GM21526 (cell line): ENCODE results near the gene FIGN.

Source experiments
- ATAC-seq: cut with Tn5 transposase; IDR thresholded peaks from one replicate; pipeline ENCODE4 v1.9.1; 2021; ENCODE audit warnings: moderate library complexity; ENCODE audit not compliant: unreplicated experiment, low FRiP score

FIGN gene

DNA sequence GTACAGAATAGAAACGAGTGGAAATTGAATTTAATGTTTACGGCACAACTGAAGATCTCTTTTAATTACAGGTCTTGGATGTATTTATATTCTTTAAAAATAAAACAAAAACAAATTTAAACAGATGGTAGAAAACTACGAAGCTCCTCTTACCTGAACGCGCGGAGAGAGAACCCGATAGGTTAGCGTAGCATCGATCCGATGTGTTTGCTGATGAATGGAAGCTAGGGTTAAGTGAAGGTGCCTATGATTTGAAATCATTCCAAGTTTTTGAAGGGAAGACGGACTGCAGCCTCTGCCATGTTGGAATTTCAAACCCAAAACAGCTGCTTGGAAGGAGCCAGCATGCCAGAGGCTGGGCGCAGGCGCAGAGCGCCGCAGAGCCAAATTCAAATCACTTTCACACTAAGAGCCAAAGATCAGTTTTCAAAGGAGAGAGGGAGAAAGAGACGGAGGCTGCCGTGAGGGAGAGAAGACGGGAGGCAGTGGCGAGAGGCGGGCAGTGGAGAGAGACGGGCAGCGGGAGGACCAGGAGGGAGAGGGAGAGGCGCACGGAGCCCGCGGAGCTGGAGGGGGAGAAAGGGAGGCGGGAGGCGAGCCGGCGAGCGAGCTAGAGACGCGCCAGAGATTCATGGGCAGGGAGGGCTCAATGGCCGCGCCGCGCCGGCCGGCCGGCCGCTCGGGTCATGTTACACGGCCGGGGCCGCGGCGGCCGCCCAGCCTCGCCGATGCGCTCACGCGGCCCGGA, at the start of gene FIGN:
Gene FIGN, minus strand, starts transcription at position 324 of the 748 bp plus-strand sequence. CDS start 1,081 bp downstream, outside the sequence.
- ATAC-seq: no peak

DNA sequence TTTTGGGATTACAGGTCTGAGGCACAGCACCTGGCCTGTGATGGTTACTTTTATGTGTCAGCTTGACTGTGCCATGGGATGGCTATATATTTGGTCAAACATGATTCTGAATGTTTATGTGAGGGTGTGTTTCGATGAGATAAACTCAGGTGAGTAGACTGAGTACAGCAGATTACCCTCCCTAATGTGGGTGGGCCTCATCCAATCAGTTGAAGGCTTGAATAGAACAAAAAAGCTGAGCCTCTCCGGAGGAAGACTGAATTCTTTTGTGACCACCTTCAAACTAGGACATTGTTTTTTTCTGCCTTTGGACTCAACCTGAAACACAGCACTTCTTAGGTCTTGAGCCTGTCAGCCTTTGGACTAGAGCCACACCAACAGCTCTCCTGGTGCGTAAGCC, 49.4 kb upstream of the FIGN start:
- no peak for ATAC-seq

DNA sequence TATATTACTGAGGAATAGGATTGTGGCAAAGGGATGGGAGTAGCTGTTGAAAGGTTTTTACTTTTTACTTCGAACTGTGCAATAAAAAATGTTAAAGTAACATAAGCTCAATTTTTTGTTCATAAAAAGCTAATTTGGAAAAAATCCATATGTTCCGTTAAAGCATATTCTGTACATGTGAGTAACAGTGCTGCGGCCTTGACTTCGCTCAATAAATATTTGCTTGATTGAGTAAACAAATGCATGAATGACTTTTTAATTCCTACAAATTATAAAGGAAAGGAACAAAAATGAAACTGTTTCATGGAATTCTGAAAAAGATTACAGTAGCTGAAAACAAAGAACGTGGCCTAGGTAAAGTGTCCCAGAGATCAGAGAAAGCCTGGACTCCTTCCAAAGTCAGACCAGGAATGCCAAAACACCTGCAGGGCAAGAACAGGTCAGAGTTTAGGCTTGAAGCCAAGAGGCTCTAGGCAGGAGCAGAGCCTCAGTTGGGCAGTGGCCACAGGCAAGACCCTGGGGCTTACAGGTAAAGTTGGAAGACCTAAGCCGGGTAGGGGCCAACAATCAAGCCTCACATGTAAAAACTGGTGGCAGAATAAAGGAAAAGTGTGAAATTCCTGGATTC, 44.3 kb upstream of the FIGN start:
- no peak for ATAC-seq

DNA sequence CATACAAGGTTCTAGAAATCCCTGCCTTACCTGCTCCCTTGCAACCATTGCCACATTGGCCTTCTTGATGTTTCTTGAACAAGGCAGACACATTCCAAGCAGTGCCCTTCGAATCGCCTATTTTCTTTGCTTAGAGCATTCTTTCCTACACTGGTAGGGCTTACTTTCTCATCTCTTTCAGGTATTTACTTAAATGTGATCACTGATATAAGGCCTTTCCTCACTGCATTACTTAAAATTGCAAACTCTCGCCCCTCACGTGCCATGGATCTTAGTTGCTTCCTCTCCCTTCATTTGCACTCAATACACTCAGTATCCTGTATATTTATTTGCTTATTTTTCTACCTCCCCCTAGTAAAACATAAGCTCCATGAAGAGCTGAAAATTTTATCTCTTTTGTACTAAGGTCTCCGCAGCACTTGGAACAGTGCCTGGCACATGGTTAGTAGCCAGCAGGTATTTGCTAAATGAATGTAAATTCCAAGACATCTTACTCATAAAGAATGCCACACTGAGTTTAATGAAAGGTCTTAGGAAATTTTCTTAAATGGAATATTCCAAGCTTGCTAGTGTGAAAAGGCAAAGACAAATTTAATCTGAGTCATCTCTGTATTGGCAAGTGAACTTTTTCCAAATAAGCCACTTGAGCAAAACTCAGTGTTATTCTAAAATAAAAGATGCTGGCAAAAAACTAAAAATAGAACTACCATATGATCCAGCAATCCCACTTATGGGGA, 42.4 kb upstream of the FIGN start:
- no peak for ATAC-seq

GRCh38 chr2:163775304-163775703, 39.5 kb upstream of the FIGN start:
- ATAC-seq: no peak

GRCh38 chr2:163774862-163775261, 39.1 kb upstream of the FIGN start:
- ATAC-seq: no peak

GRCh38 chr2:163773276-163773675, 37.5 kb upstream of the FIGN start:
- no peak for ATAC-seq

DNA sequence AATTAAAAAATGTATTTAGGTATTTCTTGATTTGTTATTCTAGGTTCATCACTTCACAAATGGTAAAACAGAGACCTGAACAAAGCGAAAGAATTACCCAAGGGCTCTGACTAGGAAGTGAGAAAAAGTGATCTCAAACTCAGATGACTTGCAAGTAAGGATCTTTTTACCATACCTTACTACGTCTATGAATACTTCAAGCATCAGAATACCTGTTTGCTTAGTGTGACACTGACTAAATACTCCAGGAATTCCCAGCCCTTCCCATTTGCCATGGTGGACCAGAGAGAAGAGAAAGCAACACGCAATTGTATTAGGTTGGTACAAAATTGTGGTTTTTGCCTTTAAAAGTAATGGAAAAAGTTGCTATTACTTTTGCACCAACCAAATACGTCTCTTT, 35.8 kb upstream of the FIGN start:
- ATAC-seq: no peak

GRCh38 chr2:163768881-163769695, 33.3 kb upstream of the FIGN start:
- ATAC-seq: no peak

DNA sequence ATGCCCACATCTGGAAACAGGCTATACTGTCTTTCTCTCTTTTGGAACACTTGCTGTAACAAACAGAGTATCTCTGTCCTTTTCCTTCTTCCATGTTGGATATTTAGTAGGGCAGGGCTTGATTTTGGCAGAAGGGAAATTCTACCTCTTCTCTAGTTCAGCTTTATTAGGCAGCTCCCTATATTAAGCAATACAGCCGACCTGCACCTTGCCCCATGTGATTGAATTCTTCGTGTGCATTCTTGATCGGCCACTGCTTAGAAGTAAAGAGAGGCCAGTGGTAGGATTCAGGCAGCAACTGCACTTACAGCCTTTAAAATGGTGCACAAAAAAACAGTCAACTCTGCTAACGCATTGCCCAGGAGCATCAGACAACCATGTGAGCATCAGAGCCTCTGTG, 31.3 kb upstream of the FIGN start:
- no peak for ATAC-seq

DNA sequence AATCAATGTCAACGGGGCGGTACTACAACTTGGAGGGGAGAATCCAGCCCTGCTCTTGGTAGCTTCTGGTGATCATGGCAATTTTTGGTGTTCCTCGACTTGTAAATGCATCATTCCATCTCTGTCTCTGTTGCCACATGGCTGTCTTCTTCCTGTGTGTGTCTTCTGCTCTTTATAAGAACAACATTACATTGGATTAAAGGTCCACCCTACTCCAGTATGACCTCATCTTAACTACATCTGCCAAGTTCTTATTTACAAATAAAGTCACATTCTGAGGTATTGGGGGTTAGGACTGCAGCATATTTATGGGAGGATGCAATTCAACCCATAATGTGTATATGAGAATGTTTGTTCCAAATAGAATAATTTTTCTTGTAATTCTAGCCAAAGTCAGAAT, 28.8 kb upstream of the FIGN start:
- no peak for ATAC-seq

DNA sequence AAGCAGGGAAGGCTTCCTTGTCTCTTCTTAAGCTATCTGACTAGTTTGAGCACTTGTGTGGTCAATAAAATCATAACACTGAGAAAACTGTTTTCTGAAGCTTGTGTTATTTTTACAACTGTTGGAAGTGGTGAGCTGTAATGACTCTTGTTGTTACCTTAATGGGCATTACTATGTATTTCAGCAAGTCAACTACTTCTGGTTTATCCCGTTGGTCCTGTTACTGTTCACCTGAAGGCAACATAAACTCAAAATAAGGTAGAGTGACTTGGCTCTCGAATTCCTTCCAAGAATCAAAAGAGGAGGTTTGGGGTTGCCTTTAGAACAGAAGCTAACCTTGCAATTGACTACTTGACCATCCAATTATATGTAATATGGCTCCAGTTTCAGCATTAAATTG, 23.2 kb upstream of the FIGN start:
- no peak for ATAC-seq

DNA sequence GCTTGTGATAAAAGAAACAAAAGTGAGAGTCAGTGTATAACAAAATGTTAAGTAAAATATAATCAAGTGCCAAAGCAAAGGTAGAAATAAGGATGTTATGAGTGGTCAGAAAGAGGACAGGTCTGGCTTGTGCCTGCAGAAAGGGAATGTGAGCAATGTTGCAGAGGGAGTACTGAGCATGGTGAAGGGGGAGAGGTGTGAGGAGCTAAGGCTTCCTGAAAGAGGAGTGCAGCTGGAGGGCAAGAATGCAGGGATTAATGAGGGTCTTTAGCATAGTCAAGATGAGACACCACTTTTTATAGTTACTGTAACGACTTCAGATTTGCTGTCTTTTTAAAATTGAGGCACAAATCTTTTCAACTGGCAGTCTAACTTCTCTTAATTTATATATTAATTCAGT, 22.0 kb upstream of the FIGN start:
- ATAC-seq: no peak

GRCh38 chr2:163756588-163756987, 20.8 kb upstream of the FIGN start:
- ATAC-seq: no peak

DNA sequence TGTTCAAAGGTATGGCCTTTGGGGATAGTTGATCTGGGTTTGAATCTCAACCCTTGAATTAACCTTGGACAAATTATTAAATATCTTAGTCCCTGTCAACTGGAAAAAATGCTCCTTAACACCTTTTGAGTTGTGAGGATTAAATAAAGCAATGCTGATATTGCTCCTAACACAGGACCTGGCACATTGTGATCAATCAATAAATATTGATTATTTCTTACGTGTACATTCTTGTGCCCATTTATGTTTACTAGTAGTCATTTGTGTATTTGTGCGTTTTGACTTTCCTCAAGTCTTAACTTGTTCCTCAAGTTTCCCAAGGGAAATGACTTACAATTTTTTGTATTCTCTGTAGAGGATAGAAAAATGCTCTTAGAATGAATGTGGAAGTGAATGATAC, 19.6 kb upstream of the FIGN start:
- ATAC-seq: no peak

DNA sequence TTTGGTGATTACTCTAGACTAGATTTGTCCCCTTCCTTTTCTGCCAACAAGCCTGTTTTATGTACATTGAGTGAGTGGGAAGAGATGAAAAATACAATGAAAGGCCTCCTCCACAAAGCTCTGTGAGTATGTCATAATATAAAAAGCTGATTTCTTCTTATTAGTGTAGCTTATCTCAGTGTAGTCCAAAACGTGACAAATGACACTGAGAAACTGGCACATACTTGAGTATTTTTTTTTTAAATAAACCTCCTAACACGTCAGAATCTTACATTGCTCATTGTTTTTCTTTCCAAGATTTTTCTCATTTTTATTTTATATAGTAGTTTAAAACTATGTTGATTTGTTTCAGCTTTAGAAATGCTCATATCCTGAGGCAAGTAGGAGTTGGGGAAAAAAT, 17.9 kb upstream of the FIGN start:
- ATAC-seq: no peak

DNA sequence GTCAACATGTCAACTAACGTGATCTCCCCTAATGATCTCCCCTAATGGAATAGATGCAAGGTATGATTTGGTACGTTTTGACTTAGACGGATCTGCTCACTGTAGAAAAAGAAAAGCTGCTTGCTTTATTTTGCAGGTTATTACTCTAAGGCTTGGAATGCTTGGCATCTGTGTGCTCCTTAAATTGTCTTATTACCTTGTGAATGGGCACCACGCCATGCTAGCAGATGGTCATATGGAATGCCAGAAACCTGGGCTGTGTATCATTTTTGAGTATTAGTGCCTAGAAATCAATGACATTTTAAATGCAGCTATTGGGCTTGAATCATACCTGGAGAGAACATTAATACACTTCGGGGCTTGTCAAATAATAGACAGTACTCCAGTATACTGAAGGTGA, 16.5 kb upstream of the FIGN start:
- ATAC-seq: no peak

- no peak for ATAC-seq
These were observed 15.9 kb upstream of the FIGN start for GRCh38 chr2:163751696-163752095.

GRCh38 chr2:163748420-163748819, 12.6 kb upstream of the FIGN start:
- no peak for ATAC-seq

- ATAC-seq: no peak
These were observed 5.6 kb upstream of the FIGN start for GRCh38 chr2:163741435-163741834.

DNA sequence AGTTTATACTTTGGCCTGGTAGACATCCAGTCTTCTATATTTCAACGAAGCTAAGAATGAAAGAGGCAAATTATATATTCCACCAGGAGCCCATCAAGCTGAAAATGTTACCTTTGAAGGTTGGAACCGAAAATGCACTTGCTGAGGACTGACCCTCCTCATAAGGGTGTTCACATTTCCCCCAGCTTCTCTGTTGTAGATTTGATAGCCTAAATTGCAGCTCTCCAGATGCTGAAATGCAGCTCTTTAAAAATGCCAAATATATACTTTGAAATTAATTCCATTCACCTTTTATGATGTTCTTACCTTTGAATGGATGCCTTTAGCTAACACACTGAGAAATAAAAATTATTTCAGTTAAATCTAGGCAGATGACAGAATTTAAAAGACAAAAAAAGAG, 1.8 kb upstream of the FIGN start:
- ATAC-seq: no peak
